WTC11 (cell line): ENCODE measurements around the gene ZNF496. TPM values are rescaled to one million over a fixed set of nuclear protein-coding genes. Genes with fewer than 3 reads are reported as not detected.
A peak's percentile ranks its signal among the peaks of the same experiment; 100 is the strongest.

ENCODE experiments used
- ATAC-seq: fragments of 200-7000 bp; cut with Tn5 transposase; 2 replicates; pipeline ENCODE4 v1.10.0; 2021; ENCODE audit warnings: mild to moderate bottlenecking, moderate library complexity
- CTCF ChIA-PET: fragments of 300-600 bp; sonication (Branson Sonifier 250); formaldehyde crosslinking; loops from one replicate; lab custom pipeline; 2021; ENCODE audit warnings: antibody characterized with exemption; lab: Charles Lee
- POLR2A ChIA-PET: fragments of 350-600 bp; sonication (Branson Sonifier 250); formaldehyde crosslinking; loops from one replicate; lab custom pipeline; 2021; ENCODE audit warnings: antibody characterized with exemption; lab: Charles Lee
- DNase-seq: peaks from one replicate; pipeline ENCODE4 v3.0.0; 2021; ENCODE audit warnings: low spot score
- H3K27ac Mint-ChIP-seq: 2 replicates; pipeline ENCODE4 v1.8.0; 2021; ENCODE audit warnings: mixed read lengths
- H3K27me3 Mint-ChIP-seq: 2 replicates; pipeline ENCODE4 v1.8.0; 2021; ENCODE audit warnings: low read depth, mild to moderate bottlenecking, moderate library complexity, mixed read lengths
- H3K36me3 Mint-ChIP-seq: 2 replicates; pipeline ENCODE4 v1.8.0; 2021; ENCODE audit warnings: mixed read lengths
- H3K4me1 Mint-ChIP-seq: 2 replicates; pipeline ENCODE4 v1.8.0; 2022; ENCODE audit warnings: mixed read lengths
- H3K4me3 Mint-ChIP-seq: 2 replicates; pipeline ENCODE4 v1.8.0; 2021; ENCODE audit warnings: mild to moderate bottlenecking, moderate library complexity, mixed read lengths
- H3K9me3 Mint-ChIP-seq: 2 replicates; pipeline ENCODE4 v1.8.0; 2021; ENCODE audit warnings: mixed read lengths
- AR ChIP-seq: fragments of 250-450 bp; sonication (Bioruptor Pico); IDR thresholded peaks from 2 replicates; pipeline ENCODE4 v1.9.0; 2021; ENCODE audit warnings: mild to moderate bottlenecking
- CBFB ChIP-seq: sonication (generic); formaldehyde crosslinking; IDR thresholded peaks from 2 replicates; pipeline ENCODE4 v1.8.1; 2022; ENCODE audit warnings: mild to moderate bottlenecking, low read depth, missing genetic modification reagents
- KAT7 ChIP-seq: sonication (generic); formaldehyde crosslinking; IDR thresholded peaks from 2 replicates; pipeline ENCODE4 v1.8.1; 2023; ENCODE audit warnings: missing genetic modification reagents, mild to moderate bottlenecking, borderline replicate concordance
- NFATC4 ChIP-seq: fragments of 250-450 bp; sonication (Bioruptor Pico); IDR thresholded peaks from 2 replicates; pipeline ENCODE4 v1.9.0; 2021; ENCODE audit warnings: mild to moderate bottlenecking
- NFE2L1 ChIP-seq: sonication (generic); formaldehyde crosslinking; IDR thresholded peaks from 2 replicates; pipeline ENCODE4 v1.8.1; 2023; ENCODE audit warnings: missing genetic modification reagents
- PRDM15 ChIP-seq: sonication (generic); formaldehyde crosslinking; IDR thresholded peaks from 2 replicates; pipeline ENCODE4 v1.8.0; 2022; ENCODE audit warnings: missing genetic modification reagents
- RORB ChIP-seq: fragments of 250-450 bp; sonication (Bioruptor Pico); IDR thresholded peaks from 2 replicates; pipeline ENCODE4 v1.9.0; 2021; ENCODE audit warnings: mild to moderate bottlenecking
- total RNA-seq: library from RNA; stranded (reverse); gene quantifications from 3 replicates; pipeline ENCODE4 v1.2.3, GENCODE V29; 2021
- TF ChIP-seq, protein P1 (sequence below): fragments of 250-450 bp; sonication (Bioruptor Pico); conservative IDR thresholded peaks from 2 replicates; pipeline ENCODE4 v1.9.0; 2021; ENCODE audit warnings: mild to moderate bottlenecking
- TF ChIP-seq, protein P2 (sequence below): sonication (generic); formaldehyde crosslinking; IDR thresholded peaks from 2 replicates; pipeline ENCODE4 v1.8.0; 2022; ENCODE audit warnings: mild to moderate bottlenecking, missing genetic modification reagents

Gene ZNF496
- total RNA-seq, 1 experiment from 2014 or later = 88.3 TPM

DNA sequence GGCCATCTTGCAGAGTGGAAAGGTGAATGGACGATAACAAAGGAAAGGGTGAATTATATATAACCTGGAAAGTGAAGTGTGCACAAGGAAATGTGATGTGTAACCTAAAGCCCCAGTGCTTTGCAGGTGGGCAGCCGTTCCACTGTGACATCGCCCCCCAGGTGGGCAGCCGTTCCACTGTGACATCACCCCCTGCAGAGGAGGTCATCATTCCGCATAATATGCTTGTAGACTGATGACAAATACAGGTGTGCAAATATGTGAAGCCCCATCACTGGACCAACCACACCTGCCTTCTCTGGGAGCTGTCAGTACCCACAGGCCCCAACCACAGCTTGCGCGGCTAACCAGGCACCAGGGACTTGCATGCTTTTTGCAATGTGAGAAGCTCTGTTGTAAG, 4.7 kb upstream of the ZNF496 start (continued):
- TF ChIP-seq PRDM15 (no peak), KAT7 (no peak), CBFB (CRISPR knock-in tag) (no peak), AR (CRISPR knock-in tag) (no peak)
- TF ChIP-seq, protein P1, sequence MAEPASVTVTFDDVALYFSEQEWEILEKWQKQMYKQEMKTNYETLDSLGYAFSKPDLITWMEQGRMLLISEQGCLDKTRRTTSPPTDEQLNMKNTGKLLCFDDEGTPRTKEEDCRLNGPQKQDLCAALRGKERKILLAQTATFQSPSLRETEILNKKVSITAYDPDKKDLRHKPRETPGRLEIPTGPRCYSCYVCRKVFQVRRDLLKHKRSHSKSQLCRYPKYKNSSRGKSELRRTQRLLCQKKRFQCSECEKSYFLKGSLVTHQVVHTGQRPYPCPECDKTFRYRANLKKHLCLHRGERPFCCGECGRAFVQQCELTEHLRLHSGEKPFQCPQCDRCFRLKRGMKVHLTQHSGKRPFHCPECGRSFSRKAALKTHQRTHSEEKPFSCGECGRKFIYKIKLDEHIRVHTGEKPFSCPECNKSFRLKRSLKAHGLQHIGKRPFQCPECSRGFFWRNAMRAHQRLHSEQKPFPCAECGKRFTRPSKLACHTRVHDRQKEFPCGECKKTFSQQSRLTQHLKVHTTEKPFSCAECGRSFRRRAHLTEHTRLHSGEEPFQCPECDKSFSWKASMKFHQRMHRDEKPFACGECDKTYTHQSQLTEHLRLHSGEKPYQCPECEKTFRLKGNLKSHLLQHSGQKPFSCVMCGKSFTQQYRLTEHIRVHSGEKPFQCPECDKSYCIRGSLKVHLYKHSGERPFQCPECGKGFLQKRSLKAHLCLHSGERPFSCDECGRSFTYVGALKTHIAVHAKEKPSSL = no peak
- TF ChIP-seq, protein P2, sequence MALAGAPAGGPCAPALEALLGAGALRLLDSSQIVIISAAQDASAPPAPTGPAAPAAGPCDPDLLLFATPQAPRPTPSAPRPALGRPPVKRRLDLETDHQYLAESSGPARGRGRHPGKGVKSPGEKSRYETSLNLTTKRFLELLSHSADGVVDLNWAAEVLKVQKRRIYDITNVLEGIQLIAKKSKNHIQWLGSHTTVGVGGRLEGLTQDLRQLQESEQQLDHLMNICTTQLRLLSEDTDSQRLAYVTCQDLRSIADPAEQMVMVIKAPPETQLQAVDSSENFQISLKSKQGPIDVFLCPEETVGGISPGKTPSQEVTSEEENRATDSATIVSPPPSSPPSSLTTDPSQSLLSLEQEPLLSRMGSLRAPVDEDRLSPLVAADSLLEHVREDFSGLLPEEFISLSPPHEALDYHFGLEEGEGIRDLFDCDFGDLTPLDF = no peak

GRCh38 chr1:247335882-247336281, 4.2 kb upstream of the ZNF496 start:
- peak; percentile 8 for ATAC-seq
- DNase-seq = peak; percentile 43
- Mint-ChIP-seq H3K36me3 (peaks cover 39% of the 10 kb centered on the region), H3K9me3 (no peaks in the 10 kb centered on the region), H3K4me3 (peak overlapping the region; percentile 83), H3K27ac (no peak overlapping the region), H3K4me1 (peaks cover 56% of the 10 kb centered on the region), H3K27me3 (no peaks in the 10 kb centered on the region)
- CTCF ChIA-PET = interaction anchor here (1.0 to 2.5 kb wide), 2 partner anchors 17 to 37 kb away, joined by 3 to 13 read pairs; no protein-coding TSS in a partner anchor
- TF ChIP-seq RORB (CRISPR knock-in tag) = no peak
- POLR2A ChIA-PET = interaction anchor here (1.2 kb wide), 1 partner anchor 11 kb away, joined by 3 read pairs; no protein-coding TSS in a partner anchor

- TF ChIP-seq NFE2L1 (CRISPR knock-in tag) (0 out of 2 replicates have a peak, but pooled peaks have one; percentile 16), AR (CRISPR knock-in tag) (no peak), NFATC4 (CRISPR knock-in tag) (peak; percentile 16; the same call in 1 of the 2 replicates)
- Mint-ChIP-seq H3K4me1 (peaks cover 64% of the 10 kb centered on the region), H3K4me3 (peak overlapping the region; percentile 83), H3K27me3 (no peaks in the 10 kb centered on the region), H3K36me3 (peaks cover 36% of the 10 kb centered on the region), H3K27ac (peak overlapping the region; percentile 82), H3K9me3 (no peaks in the 10 kb centered on the region)
- POLR2A ChIA-PET = no interaction called here
- DNase-seq (no peak), ATAC-seq (no peak)
- CTCF ChIA-PET = interaction anchor here (1.0 kb wide), 2 partner anchors 9 to 18 kb away, joined by 3 to 4 read pairs; no protein-coding TSS in a partner anchor
Measured at GRCh38 chr1:247334378-247335133, 2.9 kb upstream of the ZNF496 start.
